GM19467 (cell line): ENCODE measurements around the gene ZCCHC8.
A peak's percentile ranks its signal among the peaks of the same experiment; 100 is the strongest.
"Not testable (repeated sequence)": the region's sequence is repeated elsewhere in the genome, so short reads cannot be mapped to it uniquely, and the experiment has no call there.

Source experiments
- ATAC-seq: cut with Tn5 transposase; IDR thresholded peaks from one replicate; pipeline ENCODE4 v1.9.1; 2021; ENCODE audit warnings: mild to moderate bottlenecking, moderate library complexity; ENCODE audit not compliant: unreplicated experiment

ZCCHC8 gene

GRCh38 chr12:122513028-122513427 is 12.3 kb upstream of the ZCCHC8 start:
- ATAC-seq: not testable (repeated sequence)

- ATAC-seq: no peak
Observed at GRCh38 chr12:122508163-122508562, 7.4 kb upstream of the ZCCHC8 start.

GRCh38 chr12:122506393-122506938 is 5.7 kb upstream of the ZCCHC8 start:
- ATAC-seq: no peak

- no peak for ATAC-seq
Observed at GRCh38 chr12:122505419-122506051, 4.8 kb upstream of the ZCCHC8 start.

GRCh38 chr12:122503783-122504590 is 3.3 kb upstream of the ZCCHC8 start:
- ATAC-seq: no peak

- ATAC-seq: no peak
Observed at GRCh38 chr12:122503147-122503751, 2.5 kb upstream of the ZCCHC8 start.

GRCh38 chr12:122501489-122501989 is 807 bp upstream of the ZCCHC8 start:
- ATAC-seq: no peak

- ATAC-seq: peak; percentile 6
Observed at GRCh38 chr12:122499991-122500684, 594 bp downstream of the ZCCHC8 start.

GRCh38 chr12:122495258-122495657 is 5.5 kb downstream of the ZCCHC8 start:
- no peak for ATAC-seq

- ATAC-seq: not testable (repeated sequence)
Observed at GRCh38 chr12:122493222-122493621, 7.5 kb downstream of the ZCCHC8 start.

GRCh38 chr12:122491991-122492390 is 8.7 kb downstream of the ZCCHC8 start:
- ATAC-seq: no peak

GRCh38 chr12:122489038-122489437 is 11.7 kb downstream of the ZCCHC8 start:
- ATAC-seq: no peak

GRCh38 chr12:122487807-122488206 is 12.9 kb downstream of the ZCCHC8 start:
- ATAC-seq: not testable (repeated sequence)

GRCh38 chr12:122486805-122487426 is 13.8 kb downstream of the ZCCHC8 start:
- ATAC-seq: no peak

GRCh38 chr12:122486360-122486759 is 14.4 kb downstream of the ZCCHC8 start:
- ATAC-seq: not testable (repeated sequence)

GRCh38 chr12:122484385-122484784 is 16.3 kb downstream of the ZCCHC8 start:
- not testable (repeated sequence) for ATAC-seq

GRCh38 chr12:122483969-122484368 is 16.8 kb downstream of the ZCCHC8 start:
- no peak for ATAC-seq

GRCh38 chr12:122481861-122482260 is 18.9 kb downstream of the ZCCHC8 start:
- ATAC-seq: no peak

GRCh38 chr12:122480753-122481152 is 20.0 kb downstream of the ZCCHC8 start:
- no peak for ATAC-seq

- ATAC-seq: no peak
Observed at GRCh38 chr12:122474324-122474716, 26.4 kb downstream of the ZCCHC8 start.
